ENCODE results near the gene BMPER. TPM values are rescaled to one million over a fixed set of nuclear protein-coding genes. Genes with fewer than 3 reads are reported as not detected.

BMPER gene
- total and polyA plus RNA-seq, 7 experiments from 2014 or later, result 0.37 to 0.81 (median 0.44) TPM; not detected in 4

DNA sequence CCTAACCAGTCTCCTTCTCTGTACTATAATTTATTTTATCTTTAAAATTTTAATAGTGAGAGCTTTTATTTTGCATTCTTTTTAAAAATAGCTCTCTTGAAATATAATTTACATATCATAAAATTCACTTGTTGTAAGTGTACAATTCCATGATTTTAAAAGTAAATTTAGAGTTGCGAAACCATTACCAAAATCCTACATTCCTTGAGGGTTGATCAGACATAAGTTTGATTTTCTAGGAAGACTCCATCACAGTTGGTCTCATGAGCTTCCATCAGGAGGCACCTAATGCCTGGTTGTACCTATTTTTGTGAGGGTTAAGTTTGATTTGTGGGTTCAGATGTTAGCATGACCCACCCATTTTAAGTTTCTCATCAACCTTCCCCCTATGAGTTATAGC, 108.1 kb downstream of the BMPER start:
- intact Hi-C loops (cut with micrococcal nuclease), result no loop called here
- no peaks in the 10 kb centered on the region for H3K9me3 ChIP-seq (ENCODE audit: control insufficient read depth in 2 of 3, low read length in 3 of 3)
- Mint-ChIP-seq H3K36me3 (no peaks in the 10 kb centered on the region), H3K27ac (no peak overlapping the region), H3K9me3 (peaks cover 0 to 4% (median 0%) of the 10 kb centered on the region in 11 donors), H3K27me3 (peaks cover 0 to 34% (median 18%) of the 10 kb centered on the region in 5 donors), H3K4me3 (no peak overlapping the region), H3K4me1 (no peaks in the 10 kb centered on the region)
- ATAC-seq (no peak), DNase-seq (no peak)
- CTCF ChIA-PET, result interaction anchor here (0.6 kb wide), 1 partner anchor 283 kb away, joined by 3 read pairs; no protein-coding TSS in a partner anchor
- H3K4me1 ChIP-seq (ENCODE audit: control insufficient read depth in 2 of 2, insufficient read depth in 2 of 2, low read length in 2 of 2), result no peaks in the 10 kb centered on the region
- POLR2A ChIA-PET, result no interaction called here
- H3K27ac ChIP-seq (ENCODE audit: low read depth, low read length), result no peak overlapping the region
- H3K27me3 ChIP-seq (ENCODE audit: control insufficient read depth in 2 of 2, insufficient read depth in 2 of 2, low read length in 2 of 2), result no peaks in the 10 kb centered on the region
- H3K4me3 ChIP-seq (ENCODE audit: low read length), result no peak overlapping the region
- H3K36me3 ChIP-seq (ENCODE audit: control insufficient read depth in 2 of 3, insufficient read depth in 3 of 3, low read length in 3 of 3), result no peaks in the 10 kb centered on the region

DNA sequence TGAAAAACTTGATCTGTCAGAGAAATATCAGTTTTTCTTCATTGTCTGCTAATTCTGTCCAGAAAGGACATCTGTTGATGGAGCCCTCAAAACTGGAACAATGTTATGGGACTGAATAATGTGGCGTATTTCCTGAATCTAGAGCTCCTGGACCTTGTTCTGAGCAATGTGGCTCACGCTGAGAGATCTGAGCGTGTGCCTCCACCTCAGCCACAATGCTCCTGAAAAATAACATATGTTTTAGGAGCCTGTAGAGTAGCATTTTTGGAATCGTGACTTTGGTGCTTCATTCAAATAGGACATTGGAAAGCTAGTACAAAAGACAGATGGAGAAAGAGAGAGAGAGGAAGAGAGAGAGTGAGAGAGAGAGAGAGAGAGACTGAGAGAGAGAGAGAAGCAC, 110.3 kb downstream of the BMPER start:
- Mint-ChIP-seq H3K27ac (no peak overlapping the region), H3K9me3 (peaks cover 0 to 5% (median 0%) of the 10 kb centered on the region in 11 donors), H3K4me1 (no peaks in the 10 kb centered on the region), H3K4me3 (no peak overlapping the region), H3K36me3 (no peaks in the 10 kb centered on the region), H3K27me3 (peaks cover 0 to 31% (median 22%) of the 10 kb centered on the region in 5 donors)
- DNase-seq (no peak), ATAC-seq (no peak)
- POLR2A ChIA-PET, result no interaction called here
- Histone ChIP-seq H3K4me3 (ENCODE audit: low read length) (no peak overlapping the region), H3K4me1 (ENCODE audit: control insufficient read depth in 2 of 2, insufficient read depth in 2 of 2, low read length in 2 of 2) (no peaks in the 10 kb centered on the region), H3K27me3 (ENCODE audit: control insufficient read depth in 2 of 2, insufficient read depth in 2 of 2, low read length in 2 of 2) (no peaks in the 10 kb centered on the region), H3K9me3 (ENCODE audit: control insufficient read depth in 2 of 3, low read length in 3 of 3) (no peaks in the 10 kb centered on the region), H3K27ac (ENCODE audit: low read depth, low read length) (no peak overlapping the region), H3K36me3 (ENCODE audit: control insufficient read depth in 2 of 3, insufficient read depth in 3 of 3, low read length in 3 of 3) (no peaks in the 10 kb centered on the region)
- intact Hi-C loops (cut with micrococcal nuclease), result no loop called here
- CTCF ChIA-PET, result no interaction called here

DNA sequence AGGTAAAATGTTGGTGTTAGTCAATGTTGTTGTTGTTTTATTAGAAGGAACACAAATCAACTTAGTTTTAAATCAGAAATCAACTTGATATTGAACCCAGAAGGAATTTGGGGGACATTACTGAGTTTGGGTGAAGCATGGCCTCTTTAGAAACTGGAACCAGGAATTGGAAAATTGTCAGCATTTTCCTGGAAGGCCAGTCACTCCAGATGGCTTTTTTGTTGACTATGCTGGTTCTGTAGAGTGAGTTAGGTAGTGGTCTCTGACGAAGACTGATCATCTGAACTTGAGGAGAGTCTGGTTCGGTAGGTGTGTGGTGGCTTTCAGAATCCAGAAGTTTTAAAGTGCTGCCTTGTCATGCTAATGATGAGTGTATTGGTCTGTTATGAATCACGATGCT, 111.5 kb downstream of the BMPER start:
- no peaks in the 10 kb centered on the region for H3K4me1 Mint-ChIP-seq
- no peak for ATAC-seq
- H3K27ac ChIP-seq (ENCODE audit: low read depth, low read length), result no peak overlapping the region
- no peaks in the 10 kb centered on the region for H3K27me3 ChIP-seq (ENCODE audit: control insufficient read depth in 2 of 2, insufficient read depth in 2 of 2, low read length in 2 of 2)
- peaks cover 0 to 28% (median 19%) of the 10 kb centered on the region in 5 donors for H3K27me3 Mint-ChIP-seq
- no peak for DNase-seq
- H3K36me3 Mint-ChIP-seq, result no peaks in the 10 kb centered on the region
- no peak overlapping the region for H3K4me3 ChIP-seq (ENCODE audit: low read length)
- peaks cover 0 to 5% (median 0%) of the 10 kb centered on the region in 11 donors for H3K9me3 Mint-ChIP-seq
- no peak overlapping the region for H3K27ac Mint-ChIP-seq
- intact Hi-C loops (cut with micrococcal nuclease), result no loop called here
- ChIA-PET CTCF (no interaction called here), POLR2A (no interaction called here)
- H3K4me3 Mint-ChIP-seq, result no peak overlapping the region
- no peaks in the 10 kb centered on the region for H3K4me1 ChIP-seq (ENCODE audit: control insufficient read depth in 2 of 2, insufficient read depth in 2 of 2, low read length in 2 of 2)
- H3K9me3 ChIP-seq (ENCODE audit: control insufficient read depth in 2 of 3, low read length in 3 of 3), result no peaks in the 10 kb centered on the region
- no peaks in the 10 kb centered on the region for H3K36me3 ChIP-seq (ENCODE audit: control insufficient read depth in 2 of 3, insufficient read depth in 3 of 3, low read length in 3 of 3)

DNA sequence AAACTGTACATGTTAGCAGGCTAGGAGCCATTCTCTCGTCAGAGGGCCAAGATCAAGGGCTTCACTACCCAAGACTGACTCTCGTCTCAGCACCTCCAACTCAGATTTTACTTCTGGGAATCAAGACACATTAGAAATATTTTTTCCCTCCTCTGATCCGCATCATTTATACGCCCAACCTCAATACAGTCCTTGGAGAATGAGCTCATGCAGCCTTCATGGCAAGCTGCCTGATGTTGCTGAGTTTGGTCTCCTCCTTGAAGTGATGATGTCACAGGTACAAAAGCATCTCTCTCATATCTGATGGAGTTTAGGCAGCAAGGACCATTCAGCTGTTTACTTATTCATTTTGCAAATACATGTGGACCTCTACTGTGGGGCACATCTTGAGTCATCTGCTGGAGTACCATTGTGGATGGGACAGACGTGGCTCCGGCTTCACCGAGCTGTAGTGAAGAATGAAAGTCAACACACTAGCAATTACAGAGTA, 114.0 kb downstream of the BMPER start:
- H3K36me3 Mint-ChIP-seq, result no peaks in the 10 kb centered on the region
- no peaks in the 10 kb centered on the region for H3K27me3 ChIP-seq (ENCODE audit: control insufficient read depth in 2 of 2, insufficient read depth in 2 of 2, low read length in 2 of 2)
- POLR2A ChIA-PET, result no interaction called here
- DNase-seq, result no peak
- H3K4me1 ChIP-seq (ENCODE audit: control insufficient read depth in 2 of 2, insufficient read depth in 2 of 2, low read length in 2 of 2), result no peaks in the 10 kb centered on the region
- H3K27ac Mint-ChIP-seq, result no peak overlapping the region
- H3K4me1 Mint-ChIP-seq, result no peaks in the 10 kb centered on the region
- no peak overlapping the region for H3K4me3 Mint-ChIP-seq
- H3K27me3 Mint-ChIP-seq, result peaks cover 0 to 22% (median 16%) of the 10 kb centered on the region in 5 donors
- H3K9me3 Mint-ChIP-seq, result peaks cover 0 to 6% (median 0%) of the 10 kb centered on the region in 11 donors
- no peaks in the 10 kb centered on the region for H3K36me3 ChIP-seq (ENCODE audit: control insufficient read depth in 2 of 3, insufficient read depth in 3 of 3, low read length in 3 of 3)
- H3K27ac ChIP-seq (ENCODE audit: low read depth, low read length), result no peak overlapping the region
- no peaks in the 10 kb centered on the region for H3K9me3 ChIP-seq (ENCODE audit: control insufficient read depth in 2 of 3, low read length in 3 of 3)
- intact Hi-C loops (cut with micrococcal nuclease), result no loop called here
- CTCF ChIA-PET, result no interaction called here
- no peak overlapping the region for H3K4me3 ChIP-seq (ENCODE audit: low read length)
- no peak for ATAC-seq

DNA sequence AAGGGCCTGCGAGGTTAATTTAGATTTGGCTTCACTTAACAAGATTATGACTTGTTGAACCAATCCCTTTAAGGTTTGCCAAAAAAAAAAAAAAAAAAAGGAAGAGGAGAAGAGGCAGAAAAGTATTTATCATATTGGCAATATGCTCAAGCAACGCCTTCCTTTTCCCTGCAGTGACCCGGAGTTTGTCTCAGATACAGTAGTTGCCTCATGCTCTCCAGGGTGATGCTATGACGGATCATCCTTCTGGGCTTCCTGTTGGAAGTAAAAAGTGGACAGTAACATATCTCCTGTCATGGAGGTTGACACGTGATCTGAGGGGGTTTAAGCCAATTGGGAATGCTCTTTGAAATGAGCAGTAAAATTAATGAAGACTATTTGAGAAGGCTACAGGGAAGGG, 117.3 kb downstream of the BMPER start:
- Mint-ChIP-seq H3K27me3 (peaks cover 0 to 19% (median 13%) of the 10 kb centered on the region in 5 donors), H3K9me3 (peaks cover 0 to 5% (median 0%) of the 10 kb centered on the region in 11 donors), H3K36me3 (no peaks in the 10 kb centered on the region), H3K4me3 (no peak overlapping the region), H3K27ac (no peak overlapping the region), H3K4me1 (no peaks in the 10 kb centered on the region)
- Histone ChIP-seq H3K4me1 (ENCODE audit: control insufficient read depth in 2 of 2, insufficient read depth in 2 of 2, low read length in 2 of 2) (no peaks in the 10 kb centered on the region), H3K4me3 (ENCODE audit: low read length) (no peak overlapping the region), H3K27ac (ENCODE audit: low read depth, low read length) (no peak overlapping the region), H3K27me3 (ENCODE audit: control insufficient read depth in 2 of 2, insufficient read depth in 2 of 2, low read length in 2 of 2) (no peaks in the 10 kb centered on the region), H3K36me3 (ENCODE audit: control insufficient read depth in 2 of 3, insufficient read depth in 3 of 3, low read length in 3 of 3) (no peaks in the 10 kb centered on the region), H3K9me3 (ENCODE audit: control insufficient read depth in 2 of 3, low read length in 3 of 3) (no peaks in the 10 kb centered on the region)
- ATAC-seq, result no peak
- DNase-seq, result no peak
- ChIA-PET POLR2A (no interaction called here), CTCF (no interaction called here)
- intact Hi-C loops (cut with micrococcal nuclease), result no loop called here

DNA sequence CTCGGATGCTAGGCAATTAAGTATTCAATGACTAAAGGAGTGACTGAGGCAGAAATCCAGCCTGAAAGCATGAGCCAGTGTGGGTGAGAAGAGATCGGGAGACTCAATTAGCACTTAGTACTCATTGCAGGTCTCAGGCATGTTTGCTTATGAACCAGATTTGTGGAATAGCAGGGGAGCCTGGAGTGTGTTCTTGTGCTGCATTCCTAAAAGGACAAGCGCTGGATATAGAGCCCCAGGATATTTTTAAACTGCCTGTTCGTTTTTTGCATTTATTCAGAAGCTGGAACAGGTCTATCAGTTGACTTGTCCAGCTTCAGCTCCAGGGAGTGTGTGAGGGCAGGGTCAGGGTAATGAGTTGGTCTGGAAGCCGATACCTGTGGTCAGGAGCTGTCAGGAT, 120.3 kb downstream of the BMPER start:
- ChIA-PET POLR2A (no interaction called here), CTCF (no interaction called here)
- no peak overlapping the region for H3K27ac ChIP-seq (ENCODE audit: low read depth, low read length)
- H3K9me3 ChIP-seq (ENCODE audit: control insufficient read depth in 2 of 3, low read length in 3 of 3), result no peaks in the 10 kb centered on the region
- Mint-ChIP-seq H3K4me3 (no peak overlapping the region), H3K27me3 (peaks cover 0 to 6% (median 4%) of the 10 kb centered on the region in 5 donors), H3K4me1 (no peaks in the 10 kb centered on the region), H3K9me3 (peaks cover 0 to 5% (median 0%) of the 10 kb centered on the region in 11 donors), H3K27ac (no peak overlapping the region), H3K36me3 (no peaks in the 10 kb centered on the region)
- DNase-seq (no peak), ATAC-seq (no peak)
- no peak overlapping the region for H3K4me3 ChIP-seq (ENCODE audit: low read length)
- no peaks in the 10 kb centered on the region for H3K27me3 ChIP-seq (ENCODE audit: control insufficient read depth in 2 of 2, insufficient read depth in 2 of 2, low read length in 2 of 2)
- no peaks in the 10 kb centered on the region for H3K4me1 ChIP-seq (ENCODE audit: control insufficient read depth in 2 of 2, insufficient read depth in 2 of 2, low read length in 2 of 2)
- intact Hi-C loops (cut with micrococcal nuclease), result no loop called here
- H3K36me3 ChIP-seq (ENCODE audit: control insufficient read depth in 2 of 3, insufficient read depth in 3 of 3, low read length in 3 of 3), result no peaks in the 10 kb centered on the region

DNA sequence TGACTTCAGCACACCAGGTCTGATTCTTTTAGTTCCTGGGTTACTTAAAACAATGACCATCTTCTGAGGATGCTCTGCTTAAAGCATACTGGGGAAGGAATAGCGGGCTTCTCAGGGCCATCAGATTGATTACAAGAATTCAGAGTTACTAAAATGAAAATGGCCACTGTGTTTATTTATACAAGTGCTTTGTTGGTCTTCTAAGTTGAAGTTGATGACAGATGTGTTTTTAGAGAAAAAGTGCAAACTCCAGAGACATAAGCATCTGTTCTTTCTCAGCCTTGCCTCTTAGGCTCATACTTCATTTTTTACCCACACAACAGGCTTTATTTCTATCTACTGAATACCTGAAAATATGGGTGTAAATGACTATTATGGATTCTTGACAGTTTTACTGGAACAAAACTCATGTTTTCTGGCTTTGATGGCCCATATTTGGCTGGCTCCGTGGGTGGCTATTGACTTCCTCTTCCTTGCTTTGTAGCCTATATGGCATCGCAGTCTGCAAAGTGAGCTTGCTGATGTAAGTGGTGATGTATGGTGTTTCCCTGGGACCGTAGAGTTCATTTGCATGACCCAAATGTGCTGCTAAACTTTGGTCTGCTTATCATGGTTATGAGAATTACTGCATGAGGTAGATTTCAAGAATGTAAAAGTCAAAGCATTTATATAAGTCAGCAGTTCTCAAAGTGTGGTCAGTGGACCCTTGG, 121.3 kb downstream of the BMPER start:
- ATAC-seq (no peak), DNase-seq (no peak)
- no peak overlapping the region for H3K27ac ChIP-seq (ENCODE audit: low read depth, low read length)
- Mint-ChIP-seq H3K27me3 (peaks cover 0 to 6% (median 4%) of the 10 kb centered on the region in 5 donors), H3K4me1 (no peaks in the 10 kb centered on the region), H3K4me3 (no peak overlapping the region), H3K27ac (no peak overlapping the region), H3K36me3 (no peaks in the 10 kb centered on the region), H3K9me3 (peaks cover 0 to 5% (median 0%) of the 10 kb centered on the region in 11 donors)
- H3K4me3 ChIP-seq (ENCODE audit: low read length), result no peak overlapping the region
- no peaks in the 10 kb centered on the region for H3K27me3 ChIP-seq (ENCODE audit: control insufficient read depth in 2 of 2, insufficient read depth in 2 of 2, low read length in 2 of 2)
- ChIA-PET CTCF (no interaction called here), POLR2A (no interaction called here)
- H3K4me1 ChIP-seq (ENCODE audit: control insufficient read depth in 2 of 2, insufficient read depth in 2 of 2, low read length in 2 of 2), result no peaks in the 10 kb centered on the region
- intact Hi-C loops (cut with micrococcal nuclease), result no loop called here
- H3K36me3 ChIP-seq (ENCODE audit: control insufficient read depth in 2 of 3, insufficient read depth in 3 of 3, low read length in 3 of 3), result no peaks in the 10 kb centered on the region
- H3K9me3 ChIP-seq (ENCODE audit: control insufficient read depth in 2 of 3, low read length in 3 of 3), result no peaks in the 10 kb centered on the region

Measured in naive thymus-derived CD4-positive, alpha-beta T cell (primary cell).